GM23338 (cell line): ENCODE results near the gene ABO. TPM values are rescaled to one million over a fixed set of nuclear protein-coding genes. Genes with fewer than 3 reads are reported as not detected.
"Not testable (repeated sequence)": the region's sequence is repeated elsewhere in the genome, so short reads cannot be mapped to it uniquely, and the experiment has no call there.

Experiments
- ATAC-seq: fragments of 200-7000 bp; cut with Tn5 transposase; 3 replicates; pipeline ENCODE4 v1.9.1; 2020
- DNase-seq: peaks from one replicate; pipeline ENCODE4 v3.0.0-alpha.2; 2015; ENCODE audit warnings: low spot score
- H2AFZ ChIP-seq: fragments of 200-600 bp; sonication (generic); 2 replicates; pipeline ENCODE4 v1.8.0; 2016; ENCODE audit warnings: antibody characterized with exemption, mild to moderate bottlenecking, moderate library complexity
- H3F3A ChIP-seq: fragments of 200-600 bp; sonication (generic); replicated peaks from 2 replicates; pipeline ENCODE4 v1.8.0; 2017; ENCODE audit warnings: antibody characterized with exemption, mixed run types, low read depth
- H3K27ac ChIP-seq: fragments of 200-600 bp; sonication (generic); 2 replicates; pipeline ENCODE4 v1.6.1; 2016; ENCODE audit warnings: low read depth
- H3K27me3 ChIP-seq: fragments of 200-600 bp; sonication (generic); 2 replicates; pipeline ENCODE4 v1.8.0; 2016; ENCODE audit warnings: mild to moderate bottlenecking, mixed run types, moderate library complexity; ENCODE audit not compliant: insufficient read depth
- H3K36me3 ChIP-seq: fragments of 200-600 bp; sonication (generic); 2 replicates; pipeline ENCODE4 v1.8.0; 2016; ENCODE audit warnings: mild to moderate bottlenecking; ENCODE audit not compliant: insufficient read depth
- H3K4me1 ChIP-seq: fragments of 200-600 bp; sonication (generic); 2 replicates; pipeline ENCODE4 v1.8.0; 2016; ENCODE audit warnings: mild to moderate bottlenecking, moderate library complexity; ENCODE audit not compliant: insufficient read depth
- H3K4me2 ChIP-seq: fragments of 200-600 bp; sonication (generic); 2 replicates; pipeline ENCODE4 v1.7.1; 2017; ENCODE audit warnings: mixed run types
- H3K4me3 ChIP-seq: fragments of 200-600 bp; sonication (generic); 2 replicates; pipeline ENCODE4 v1.6.1; 2016; ENCODE audit warnings: mixed run types
- H3K79me2 ChIP-seq: fragments of 200-600 bp; sonication (generic); replicated peaks from 2 replicates; pipeline ENCODE4 v1.8.0; 2017; ENCODE audit warnings: mild to moderate bottlenecking; ENCODE audit not compliant: insufficient read depth
- H3K9me2 ChIP-seq: fragments of 200-600 bp; sonication (generic); 2 replicates; pipeline ENCODE4 v1.8.0; 2017; ENCODE audit not compliant: insufficient read depth
- H4K20me1 ChIP-seq: fragments of 200-600 bp; sonication (generic); replicated peaks from 2 replicates; pipeline ENCODE4 v1.8.0; 2017; ENCODE audit warnings: mild to moderate bottlenecking; ENCODE audit not compliant: insufficient read depth
- H3K27ac Mint-ChIP-seq: 2 replicates; pipeline ENCODE4 v1.8.0; 2020; ENCODE audit warnings: inconsistent platforms, mild to moderate bottlenecking, moderate library complexity, mixed read lengths
- H3K27me3 Mint-ChIP-seq: 3 replicates; pipeline ENCODE4 v1.8.0; 2022; ENCODE audit warnings: low read depth, mild to moderate bottlenecking, moderate library complexity, mixed read lengths, inconsistent platforms; ENCODE audit not compliant: insufficient read depth, poor library complexity
- H3K36me3 Mint-ChIP-seq: 3 replicates; pipeline ENCODE4 v1.8.0; 2021; ENCODE audit warnings: low read depth, mild to moderate bottlenecking, inconsistent platforms, moderate library complexity, mixed read lengths
- H3K4me1 Mint-ChIP-seq: 3 replicates; pipeline ENCODE4 v1.8.0; 2020; ENCODE audit warnings: mild to moderate bottlenecking, inconsistent platforms, mixed read lengths
- H3K4me3 Mint-ChIP-seq: 3 replicates; pipeline ENCODE4 v1.8.0; 2021; ENCODE audit warnings: moderate library complexity, mild to moderate bottlenecking, inconsistent platforms, mixed read lengths
- H3K9me3 Mint-ChIP-seq: 3 replicates; pipeline ENCODE4 v1.8.0; 2020; ENCODE audit warnings: moderate library complexity, mild to moderate bottlenecking, inconsistent platforms, mixed read lengths
- CREB1 ChIP-seq: fragments of 250-450 bp; sonication (Bioruptor Pico); IDR thresholded peaks from 2 replicates; pipeline ENCODE4 v1.5.0; 2020; ENCODE audit warnings: low read depth, mild to moderate bottlenecking, moderate library complexity
- CTCF ChIP-seq, 2 experiments: fragments of 200-600 bp in 1 of 2; sonication (generic) in 1 of 2; conservative IDR thresholded peaks; 2 replicates each; pipeline versions ENCODE4 v1.5.1 to v1.6.1; 2016 to 2017; ENCODE audit warnings: antibody characterized with exemption in 2 of 2, low read depth in 2 of 2, mild to moderate bottlenecking in 2 of 2, moderate library complexity in 1 of 2
- ETS1 ChIP-seq: IDR thresholded peaks from 2 replicates; pipeline ENCODE4 v1.6.1; 2016; ENCODE audit warnings: antibody characterized with exemption
- EZH2 ChIP-seq: fragments of 200-600 bp; sonication (generic); IDR thresholded peaks from one replicate; pipeline ENCODE4 v1.8.0; 2017; ENCODE audit warnings: antibody characterized with exemption, mild to moderate bottlenecking, low read depth; ENCODE audit not compliant: unreplicated experiment
- EZH2phosphoT487 ChIP-seq: fragments of 200-600 bp; sonication (generic); IDR thresholded peaks from one replicate; pipeline ENCODE4 v1.8.1; 2018; ENCODE audit warnings: antibody characterized with exemption; ENCODE audit not compliant: unreplicated experiment
- JUNB ChIP-seq: IDR thresholded peaks from one replicate; pipeline ENCODE4 v1.6.1; 2016; ENCODE audit warnings: antibody characterized with exemption; ENCODE audit not compliant: unreplicated experiment
- NANOG ChIP-seq: IDR thresholded peaks from 2 replicates; pipeline ENCODE4 v1.6.1; 2016; ENCODE audit warnings: antibody characterized with exemption, borderline replicate concordance
- POLR2AphosphoS5 ChIP-seq: IDR thresholded peaks from 2 replicates; pipeline ENCODE4 v1.6.1; 2016; ENCODE audit warnings: antibody characterized with exemption, low read depth
- REST ChIP-seq: IDR thresholded peaks from one replicate; pipeline ENCODE4 v1.6.1; 2018; ENCODE audit warnings: antibody characterized with exemption; ENCODE audit not compliant: unreplicated experiment
- polyA plus RNA-seq: library from polyadenylated mRNA; unstranded; fragments of >200 nt; fragmentation: Nextera tagmentation; extraction: Ambion mirVana; gene quantifications from 2 replicates; pipeline ENCODE4 v1.2.1, GENCODE V29; 2016
- total RNA-seq: library from RNA; depleted of rRNA; stranded (reverse); fragments of >200 nt; shearing (Covaris generic); gene quantifications from 2 replicates; pipeline ENCODE4 v1.2.3, GENCODE V29; 2014

ABO gene
- total and polyA plus RNA-seq, 2 experiments from 2014 or later, result 0.28 to 0.34 TPM

GRCh38 chr9:133269537-133270362 lies 5.3 kb downstream of the ABO start (continued):
- TF ChIP-seq REST (no peak), EZH2phosphoT487 (no peak), CTCF (conservative IDR thresholded peaks at IDR 0.05; ENCODE audit: low read depth in 2 of 2) (no peak), EZH2 (no peak)

- H3K79me2 ChIP-seq, DNase-seq, H3K27ac Mint-ChIP-seq, H3K4me1 ChIP-seq, H3K9me2 ChIP-seq, H3K36me3 Mint-ChIP-seq, H2AFZ ChIP-seq, ATAC-seq, H3K9me3 Mint-ChIP-seq, H3K4me3 ChIP-seq, H3K4me3 Mint-ChIP-seq, H3K27ac ChIP-seq, H3F3A ChIP-seq, H3K36me3 ChIP-seq, H4K20me1 ChIP-seq, H3K4me1 Mint-ChIP-seq, H3K4me2 ChIP-seq: not testable (repeated sequence)
- peaks cover 31% of the 10 kb centered on the region for H3K27me3 ChIP-seq
- peaks cover 15% of the 10 kb centered on the region for H3K27me3 Mint-ChIP-seq
These were observed 5.9 kb downstream of the ABO start for GRCh38 chr9:133269136-133269535.

GRCh38 chr9:133268335-133269056 lies 6.5 kb downstream of the ABO start:
- Histone ChIP-seq H3K27me3 (peaks cover 25% of the 10 kb centered on the region), H3K4me3 (no peak overlapping the region), H3K4me2 (no peak overlapping the region), H3K9me2 (no peaks in the 10 kb centered on the region), H2AFZ (no peak overlapping the region), H3K27ac (no peak overlapping the region), H3F3A (no peaks in the 10 kb centered on the region), H4K20me1 (no peaks in the 10 kb centered on the region), H3K79me2 (no peaks in the 10 kb centered on the region), H3K4me1 (no peaks in the 10 kb centered on the region), H3K36me3 (no peaks in the 10 kb centered on the region)
- Mint-ChIP-seq H3K4me3 (no peak overlapping the region), H3K27ac (no peak overlapping the region), H3K36me3 (no peaks in the 10 kb centered on the region; the same call in 2 of the 3 replicates), H3K27me3 (peaks cover 9% of the 10 kb centered on the region), H3K9me3 (no peaks in the 10 kb centered on the region), H3K4me1 (no peaks in the 10 kb centered on the region)
- no peak for ATAC-seq
- no peak for DNase-seq
- TF ChIP-seq EZH2, result no peak
- TF ChIP-seq POLR2AphosphoS5, result no peak
- TF ChIP-seq JUNB, result no peak
- TF ChIP-seq EZH2phosphoT487, result no peak
- TF ChIP-seq NANOG, result no peak
- no peak for TF ChIP-seq ETS1
- TF ChIP-seq REST, result no peak
- TF ChIP-seq CREB1 (CRISPR knock-in tag), result no peak
